SU-DHL-6 (cell line): ENCODE results near the gene PREX1.

Source experiments
- H2AFZ ChIP-seq: fragments of 200-600 bp; sonication (generic); 2 replicates; pipeline ENCODE4 v1.6.1; 2014; ENCODE audit warnings: low read depth, mild to moderate bottlenecking, moderate library complexity, mixed read lengths, antibody characterized with exemption, low read length; ENCODE audit not compliant: severe bottlenecking
- H3F3A ChIP-seq: fragments of 200-600 bp; shearing (Covaris generic); 2 replicates; pipeline ENCODE4 v1.6.0; 2016; ENCODE audit warnings: antibody characterized with exemption, mild to moderate bottlenecking; ENCODE audit not compliant: insufficient read depth
- H3K27ac ChIP-seq: fragments of 200-600 bp; sonication (generic); 2 replicates; pipeline ENCODE4 v1.5.1; 2016; ENCODE audit warnings: low read depth, mild to moderate bottlenecking, low read length, moderate library complexity, mixed read lengths
- H3K27me3 ChIP-seq: fragments of 200-600 bp; sonication (generic), shearing (Covaris generic); 2 replicates; pipeline ENCODE4 v1.6.0; 2014; ENCODE audit warnings: mild to moderate bottlenecking, low read length
- H3K36me3 ChIP-seq: fragments of 200-600 bp; sonication (generic); 2 replicates; pipeline ENCODE4 v1.6.1; 2014; ENCODE audit warnings: mild to moderate bottlenecking, low read length, mixed read lengths
- H3K4me2 ChIP-seq: fragments of 300-600, 200-600 bp; shearing (Covaris generic), sonication (generic); 2 replicates; pipeline ENCODE4 v1.6.0; 2014; ENCODE audit warnings: low read length, low read depth, mild to moderate bottlenecking; ENCODE audit not compliant: poor library complexity, severe bottlenecking
- H3K4me3 ChIP-seq: fragments of 200-600 bp; sonication (generic); 2 replicates; pipeline ENCODE4 v1.5.1; 2014; ENCODE audit warnings: antibody characterized with exemption, low read length, mild to moderate bottlenecking, mixed read lengths; ENCODE audit not compliant: insufficient read depth, poor library complexity, severe bottlenecking
- H3K79me2 ChIP-seq: fragments of 200-600 bp; sonication (generic); 2 replicates; pipeline ENCODE4 v1.6.1; 2014; ENCODE audit warnings: mild to moderate bottlenecking, low read length, moderate library complexity; ENCODE audit not compliant: insufficient read depth
- H3K9ac ChIP-seq: fragments of 200-600 bp; sonication (generic); 2 replicates; pipeline ENCODE4 v1.7.0; 2014; ENCODE audit warnings: mild to moderate bottlenecking, low read length
- H3K9me2 ChIP-seq: fragments of 200-600 bp; sonication (generic); replicated peaks from 2 replicates; pipeline ENCODE4 v1.6.1; 2014; ENCODE audit warnings: low read length; ENCODE audit not compliant: insufficient read depth
- H3K9me3 ChIP-seq: fragments of 200-600 bp; sonication (generic); 2 replicates; pipeline ENCODE4 v1.6.1; 2014; ENCODE audit warnings: low read length, mixed read lengths; ENCODE audit not compliant: insufficient read depth
- H4K20me1 ChIP-seq: fragments of 200-600 bp; sonication (generic); 2 replicates; pipeline ENCODE4 v1.6.1; 2014; ENCODE audit warnings: low read depth, mild to moderate bottlenecking, antibody characterized with exemption, low read length, moderate library complexity, mixed read lengths
- CTCF ChIP-seq: fragments of 200-600 bp; sonication (generic); IDR thresholded peaks from one replicate; pipeline ENCODE4 v1.5.1; 2017; ENCODE audit warnings: antibody characterized with exemption, mild to moderate bottlenecking, low read length, moderate library complexity; ENCODE audit not compliant: insufficient read depth, poor library complexity, severe bottlenecking
- EZH2phosphoT487 ChIP-seq: fragments of 200-600 bp; sonication (generic), shearing (Covaris generic); conservative IDR thresholded peaks from 2 replicates; pipeline ENCODE4 v1.6.1; 2018; ENCODE audit warnings: mild to moderate bottlenecking, antibody characterized with exemption, low read length, moderate library complexity, mixed read lengths

Gene PREX1

GRCh38 chr20:48740712-48741111 lies 87.1 kb downstream of the PREX1 start:
- Histone ChIP-seq H3K9me3 (no peaks in the 10 kb centered on the region), H3K36me3 (no peaks in the 10 kb centered on the region), H3K9ac (no peak overlapping the region), H2AFZ (no peak overlapping the region), H3K9me2 (no peaks in the 10 kb centered on the region), H3K27me3 (no peaks in the 10 kb centered on the region), H3F3A (no peaks in the 10 kb centered on the region), H3K4me2 (no peak overlapping the region), H3K4me3 (no peak overlapping the region), H3K79me2 (no peaks in the 10 kb centered on the region), H4K20me1 (no peaks in the 10 kb centered on the region), H3K27ac (no peak overlapping the region)
- TF ChIP-seq CTCF (no peak), EZH2phosphoT487 (no peak)

GRCh38 chr20:48740292-48740649 lies 87.5 kb downstream of the PREX1 start:
- Histone ChIP-seq H3K79me2 (no peaks in the 10 kb centered on the region), H3K9me3 (no peaks in the 10 kb centered on the region), H3K27me3 (no peaks in the 10 kb centered on the region), H3K9ac (no peak overlapping the region), H3K9me2 (no peaks in the 10 kb centered on the region), H3K27ac (no peak overlapping the region), H3K4me3 (no peak overlapping the region), H4K20me1 (no peaks in the 10 kb centered on the region), H2AFZ (no peak overlapping the region), H3K4me2 (no peak overlapping the region), H3F3A (no peaks in the 10 kb centered on the region), H3K36me3 (no peaks in the 10 kb centered on the region)
- no peak for TF ChIP-seq CTCF
- no peak for TF ChIP-seq EZH2phosphoT487

DNA sequence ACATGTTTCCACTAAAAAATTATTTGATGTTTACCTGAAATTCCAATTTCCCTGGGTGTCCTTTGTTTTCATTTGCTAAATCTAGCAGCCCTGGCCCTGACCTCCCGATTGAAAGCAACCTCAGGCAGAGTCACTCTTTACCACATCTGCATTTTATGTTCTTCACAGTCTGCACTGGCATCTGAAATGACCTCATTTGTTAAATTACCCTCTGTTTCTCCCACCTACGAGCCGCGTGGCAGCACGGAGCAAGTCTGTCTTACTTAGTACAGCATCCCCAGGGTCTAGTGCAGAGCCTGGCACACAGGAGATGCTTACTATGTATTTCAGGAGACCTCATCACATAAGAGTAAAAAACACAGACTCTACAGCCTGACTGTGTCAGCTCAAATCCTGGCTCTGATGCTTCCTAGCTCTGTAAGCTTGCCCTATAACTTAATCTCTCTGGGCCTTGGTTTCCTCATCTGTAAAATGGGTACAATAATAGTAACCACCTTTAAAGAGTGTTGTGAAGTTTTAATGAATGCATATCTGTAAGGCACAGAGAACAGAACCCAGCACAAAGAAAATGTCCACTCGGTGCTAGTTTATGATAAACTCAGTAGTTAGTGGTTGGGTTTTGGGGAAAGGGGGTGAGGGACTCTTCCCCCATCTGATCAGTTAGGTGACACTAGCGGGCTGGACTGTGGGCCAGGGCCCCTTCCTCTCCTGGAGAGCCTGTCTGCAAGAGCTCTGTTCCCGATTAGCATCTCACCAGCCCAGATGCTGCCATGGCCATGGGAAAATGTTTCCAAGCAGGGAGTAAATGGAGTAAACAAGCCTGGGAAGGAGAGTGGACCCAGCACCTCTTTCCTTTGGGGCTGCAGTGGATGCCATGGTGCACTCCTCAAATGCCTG lies 88.2 kb downstream of the PREX1 start:
- H3K4me2 ChIP-seq, result no peak overlapping the region

More for the DNA sequence above, 88.2 kb downstream of the PREX1 start:
- no peak overlapping the region for H3K4me3 ChIP-seq
- H2AFZ ChIP-seq, result no peak overlapping the region
- H3K27me3 ChIP-seq, result no peaks in the 10 kb centered on the region
- TF ChIP-seq CTCF (no peak), EZH2phosphoT487 (no peak)
- H3F3A ChIP-seq, result no peaks in the 10 kb centered on the region
- no peaks in the 10 kb centered on the region for H3K9me3 ChIP-seq
- H3K36me3 ChIP-seq, result no peaks in the 10 kb centered on the region
- no peak overlapping the region for H3K9ac ChIP-seq
- no peak overlapping the region for H3K27ac ChIP-seq
- no peaks in the 10 kb centered on the region for H4K20me1 ChIP-seq
- no peaks in the 10 kb centered on the region for H3K79me2 ChIP-seq
- no peaks in the 10 kb centered on the region for H3K9me2 ChIP-seq
